GM15510 (cell line): ENCODE results near the gene ECE1.

Source experiments
- POLR2A ChIP-seq: IDR thresholded peaks from 3 replicates; pipeline ENCODE4 v1.6.1; 2011; ENCODE audit warnings: borderline replicate concordance; ENCODE audit not compliant: insufficient read length; ENCODE audit errors: extremely low read depth

Gene ECE1

GRCh38 chr1:21319447-21320407 lies 29.5 kb upstream of the ECE1 start:
- no peak for TF ChIP-seq POLR2A

- TF ChIP-seq POLR2A = no peak
These were observed 28.5 kb upstream of the ECE1 start for GRCh38 chr1:21318714-21319159.

- TF ChIP-seq POLR2A = no peak
These were observed 27.9 kb upstream of the ECE1 start for GRCh38 chr1:21318057-21318713.

- TF ChIP-seq POLR2A = no peak
These were observed 27.4 kb upstream of the ECE1 start for GRCh38 chr1:21317690-21318043.

- TF ChIP-seq POLR2A = no peak
These were observed 26.9 kb upstream of the ECE1 start for GRCh38 chr1:21317035-21317689.

GRCh38 chr1:21314743-21315396 lies 24.6 kb upstream of the ECE1 start:
- TF ChIP-seq POLR2A = no peak

GRCh38 chr1:21313886-21314721 lies 23.8 kb upstream of the ECE1 start:
- no peak for TF ChIP-seq POLR2A

- no peak for TF ChIP-seq POLR2A
These were observed 23.1 kb upstream of the ECE1 start for GRCh38 chr1:21313203-21313885.

- no peak for TF ChIP-seq POLR2A
These were observed 22.2 kb upstream of the ECE1 start for GRCh38 chr1:21312407-21312992.

- TF ChIP-seq POLR2A = no peak
These were observed 20.8 kb upstream of the ECE1 start for GRCh38 chr1:21311016-21311415.

- TF ChIP-seq POLR2A = no peak
These were observed 18.8 kb upstream of the ECE1 start for GRCh38 chr1:21308847-21309652.

- TF ChIP-seq POLR2A = no peak
These were observed 18.1 kb upstream of the ECE1 start for GRCh38 chr1:21308330-21308729.

- no peak for TF ChIP-seq POLR2A
These were observed 17.5 kb upstream of the ECE1 start for GRCh38 chr1:21307663-21308305.

GRCh38 chr1:21307210-21307609 lies 16.9 kb upstream of the ECE1 start:
- TF ChIP-seq POLR2A = no peak
